MM.1S (cell line): ENCODE results near the gene NDUFA8.

Experiments
- EZH2 ChIP-seq: fragments of 300-600 bp; sonication (generic); optimal IDR thresholded peaks from 2 replicates; pipeline ENCODE3; 2017; ENCODE audit warnings: low read depth, mild to moderate bottlenecking, antibody characterized with exemption, low read length, mixed read lengths
- EZH2phosphoT487 ChIP-seq: fragments of 300-600 bp; sonication (generic); IDR thresholded peaks from 2 replicates; pipeline ENCODE4 v1.6.1; 2018; ENCODE audit warnings: antibody characterized with exemption, low read length
- TF ChIP-seq, protein P1 (sequence below): fragments of 300-600 bp; sonication (generic); IDR thresholded peaks from 2 replicates; pipeline ENCODE4 v1.5.1; 2016; ENCODE audit warnings: antibody characterized with exemption, low read length, mixed read lengths

DNA sequence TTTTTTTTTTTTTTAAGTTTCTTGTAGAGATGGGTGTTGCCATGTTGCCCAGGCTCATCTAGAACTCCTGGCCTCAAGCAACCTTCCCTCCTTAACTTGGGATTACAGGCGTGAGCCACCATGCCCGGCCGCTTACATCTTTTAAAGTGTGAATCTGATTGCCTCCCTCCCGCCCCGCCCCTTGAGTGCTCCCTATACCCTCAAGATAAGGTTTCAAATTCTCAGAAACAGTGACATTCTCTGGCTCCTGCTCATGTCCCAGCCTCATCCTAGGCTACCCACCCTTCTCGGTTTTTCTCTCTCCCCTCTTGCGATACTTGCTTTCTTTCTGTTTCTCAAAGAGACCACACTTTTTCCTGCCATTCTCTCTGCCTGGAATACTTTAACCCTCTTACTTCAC lies 12.6 kb upstream of the NDUFA8 start:
- TF ChIP-seq, protein P1, sequence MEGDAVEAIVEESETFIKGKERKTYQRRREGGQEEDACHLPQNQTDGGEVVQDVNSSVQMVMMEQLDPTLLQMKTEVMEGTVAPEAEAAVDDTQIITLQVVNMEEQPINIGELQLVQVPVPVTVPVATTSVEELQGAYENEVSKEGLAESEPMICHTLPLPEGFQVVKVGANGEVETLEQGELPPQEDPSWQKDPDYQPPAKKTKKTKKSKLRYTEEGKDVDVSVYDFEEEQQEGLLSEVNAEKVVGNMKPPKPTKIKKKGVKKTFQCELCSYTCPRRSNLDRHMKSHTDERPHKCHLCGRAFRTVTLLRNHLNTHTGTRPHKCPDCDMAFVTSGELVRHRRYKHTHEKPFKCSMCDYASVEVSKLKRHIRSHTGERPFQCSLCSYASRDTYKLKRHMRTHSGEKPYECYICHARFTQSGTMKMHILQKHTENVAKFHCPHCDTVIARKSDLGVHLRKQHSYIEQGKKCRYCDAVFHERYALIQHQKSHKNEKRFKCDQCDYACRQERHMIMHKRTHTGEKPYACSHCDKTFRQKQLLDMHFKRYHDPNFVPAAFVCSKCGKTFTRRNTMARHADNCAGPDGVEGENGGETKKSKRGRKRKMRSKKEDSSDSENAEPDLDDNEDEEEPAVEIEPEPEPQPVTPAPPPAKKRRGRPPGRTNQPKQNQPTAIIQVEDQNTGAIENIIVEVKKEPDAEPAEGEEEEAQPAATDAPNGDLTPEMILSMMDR: no peak
- no peak for TF ChIP-seq EZH2
- no peak for TF ChIP-seq EZH2phosphoT487
